ENCODE results near the gene SRBD1. TPM values are rescaled to one million over a fixed set of nuclear protein-coding genes. Genes with fewer than 3 reads are reported as not detected.

The SRBD1 gene
- total and polyA plus RNA-seq, 8 donors, result 13.4 to 20.0 (median 17.6) TPM

DNA sequence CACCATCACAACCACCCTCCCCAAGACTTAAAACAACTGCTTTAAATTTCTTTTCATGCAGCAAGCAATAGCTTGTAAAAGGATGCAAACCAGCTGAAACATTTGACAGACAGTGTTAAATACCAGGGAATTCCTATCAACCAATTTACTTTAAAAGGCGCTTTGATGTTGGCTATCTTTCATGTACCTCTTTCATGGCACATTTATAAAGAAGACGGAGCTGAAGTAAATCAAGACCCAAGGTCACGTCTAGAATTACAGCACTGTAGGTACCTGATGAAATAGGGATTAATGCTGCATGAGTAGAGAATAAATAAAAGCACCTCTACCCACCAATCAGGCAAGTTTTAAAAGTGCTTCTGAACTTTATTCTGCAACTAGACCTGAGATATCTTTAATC, 78.9 kb downstream of the SRBD1 start:
- DNase-seq (no peak), ATAC-seq (no peak)
- Histone ChIP-seq H3K4me1 (no peaks in the 10 kb centered on the region), H3K27ac (no peak overlapping the region), H3K9me3 (no peaks in the 10 kb centered on the region), H3K4me3 (no peak overlapping the region), H3K36me3 (peaks cover 0 to 3% of the 10 kb centered on the region in 2 donors), H3K27me3 (no peaks in the 10 kb centered on the region)
- intact Hi-C loops (cut with DNase I), result no loop called here
- TF ChIP-seq, protein P1, sequence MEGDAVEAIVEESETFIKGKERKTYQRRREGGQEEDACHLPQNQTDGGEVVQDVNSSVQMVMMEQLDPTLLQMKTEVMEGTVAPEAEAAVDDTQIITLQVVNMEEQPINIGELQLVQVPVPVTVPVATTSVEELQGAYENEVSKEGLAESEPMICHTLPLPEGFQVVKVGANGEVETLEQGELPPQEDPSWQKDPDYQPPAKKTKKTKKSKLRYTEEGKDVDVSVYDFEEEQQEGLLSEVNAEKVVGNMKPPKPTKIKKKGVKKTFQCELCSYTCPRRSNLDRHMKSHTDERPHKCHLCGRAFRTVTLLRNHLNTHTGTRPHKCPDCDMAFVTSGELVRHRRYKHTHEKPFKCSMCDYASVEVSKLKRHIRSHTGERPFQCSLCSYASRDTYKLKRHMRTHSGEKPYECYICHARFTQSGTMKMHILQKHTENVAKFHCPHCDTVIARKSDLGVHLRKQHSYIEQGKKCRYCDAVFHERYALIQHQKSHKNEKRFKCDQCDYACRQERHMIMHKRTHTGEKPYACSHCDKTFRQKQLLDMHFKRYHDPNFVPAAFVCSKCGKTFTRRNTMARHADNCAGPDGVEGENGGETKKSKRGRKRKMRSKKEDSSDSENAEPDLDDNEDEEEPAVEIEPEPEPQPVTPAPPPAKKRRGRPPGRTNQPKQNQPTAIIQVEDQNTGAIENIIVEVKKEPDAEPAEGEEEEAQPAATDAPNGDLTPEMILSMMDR (IDR thresholded peaks at IDR 0.05), result no peak

GRCh38 chr2:45524016-45524415, 87.1 kb downstream of the SRBD1 start:
- no peaks in the 10 kb centered on the region for H3K9me3 ChIP-seq
- no peak overlapping the region for H3K27ac ChIP-seq
- ATAC-seq (no peak), DNase-seq (no peak)
- intact Hi-C loops (cut with DNase I), result no loop called here
- no peak overlapping the region for H3K4me3 ChIP-seq
- H3K4me1 ChIP-seq, result no peaks in the 10 kb centered on the region
- no peaks in the 10 kb centered on the region for H3K27me3 ChIP-seq
- TF ChIP-seq, protein P1 (IDR thresholded peaks at IDR 0.05), result no peak
- H3K36me3 ChIP-seq, result no peaks in the 10 kb centered on the region

DNA sequence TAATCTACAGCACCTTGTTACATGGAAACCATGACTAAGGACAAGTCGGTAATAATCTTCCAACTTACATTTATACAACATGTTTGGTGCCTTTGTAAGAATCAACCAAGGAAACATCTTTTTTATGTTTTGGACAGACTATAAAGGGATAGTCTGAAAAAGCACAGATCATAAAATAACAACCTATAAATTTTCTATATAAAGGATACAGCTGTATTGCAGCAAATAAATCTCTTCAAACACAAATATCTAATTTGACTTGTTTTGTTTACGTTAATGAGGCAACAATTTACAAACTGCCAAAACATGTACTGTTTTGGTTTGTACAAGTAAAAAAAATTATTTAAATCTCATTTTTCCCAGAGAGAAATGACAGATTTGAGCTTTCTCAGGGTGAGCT, 92.5 kb downstream of the SRBD1 start:
- no peak for ATAC-seq
- TF ChIP-seq, protein P1 (IDR thresholded peaks at IDR 0.05), result no peak
- Histone ChIP-seq H3K9me3 (no peaks in the 10 kb centered on the region), H3K27me3 (no peaks in the 10 kb centered on the region), H3K4me1 (no peaks in the 10 kb centered on the region), H3K36me3 (no peaks in the 10 kb centered on the region), H3K4me3 (no peak overlapping the region), H3K27ac (no peak overlapping the region)
- DNase-seq, result no peak
- intact Hi-C loops (cut with DNase I), result no loop called here

DNA sequence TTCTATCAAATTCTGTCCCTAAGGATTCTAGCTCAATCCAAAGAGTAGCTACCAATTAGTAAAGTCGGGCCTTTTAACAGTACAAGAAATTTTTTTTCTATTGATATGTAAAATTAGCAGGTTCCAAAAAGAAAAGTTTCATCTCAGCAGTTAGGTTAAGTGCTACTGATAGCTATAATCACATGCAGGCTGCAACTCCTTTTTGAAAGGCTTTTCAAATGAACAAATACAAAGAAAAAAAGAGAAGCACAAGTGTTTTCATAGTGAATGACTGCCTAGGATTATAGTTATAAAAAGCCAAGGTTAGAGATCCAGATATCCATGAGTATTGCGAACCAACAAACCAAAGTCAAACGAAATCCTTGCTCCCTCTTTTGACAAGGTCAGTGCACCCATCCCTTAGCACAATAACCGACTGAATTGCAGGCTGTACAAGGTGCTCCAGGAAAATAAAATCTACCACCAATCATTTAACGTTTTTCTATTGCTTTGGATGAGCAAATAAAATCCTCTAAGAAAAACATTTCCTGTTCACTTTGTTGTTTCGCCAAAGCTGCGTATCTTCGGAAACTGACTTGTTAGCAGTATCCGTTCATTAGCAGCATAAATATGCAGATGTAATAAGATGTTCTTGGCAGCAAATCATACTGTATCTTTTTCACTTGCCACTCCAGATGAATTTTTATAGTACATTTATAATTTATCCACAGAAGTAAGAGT, 100.2 kb downstream of the SRBD1 start:
- no peak for ATAC-seq
- intact Hi-C loops (cut with DNase I), result no loop called here
- Histone ChIP-seq H3K27ac (no peak overlapping the region), H3K4me3 (no peak overlapping the region), H3K4me1 (no peaks in the 10 kb centered on the region), H3K9me3 (no peaks in the 10 kb centered on the region), H3K36me3 (no peaks in the 10 kb centered on the region), H3K27me3 (no peaks in the 10 kb centered on the region)
- TF ChIP-seq, protein P1 (IDR thresholded peaks at IDR 0.05), result no peak
- no peak for DNase-seq

- intact Hi-C loops (cut with DNase I), result no loop called here
- Histone ChIP-seq H3K4me1 (no peaks in the 10 kb centered on the region), H3K27me3 (no peaks in the 10 kb centered on the region), H3K27ac (no peak overlapping the region), H3K36me3 (no peaks in the 10 kb centered on the region), H3K4me3 (no peak overlapping the region), H3K9me3 (no peaks in the 10 kb centered on the region)
- TF ChIP-seq, protein P1 (IDR thresholded peaks at IDR 0.05), result no peak
- ATAC-seq (no peak), DNase-seq (no peak)
Measured at GRCh38 chr2:45506756-45507155, 104.3 kb downstream of the SRBD1 start.

Measured in left lung (tissue), 10 donors.